Embryonic facial prominence (tissue), 1 donor: ENCODE data around the gene UFC1.
"Not testable (repeated sequence)": the region's sequence is repeated elsewhere in the genome, so short reads cannot be mapped to it uniquely, and the experiment has no call there.

Experiments
- DNase-seq: peaks from one replicate; pipeline ENCODE4 v3.0.0-alpha.2; 2016; ENCODE audit errors: extremely low spot score

Gene UFC1

GRCh38 chr1:161153682-161154337, at the start of gene UFC1:
Gene UFC1, plus strand, starts transcription at chr1:161153978. Its CDS starts 20 bp downstream, at chr1:161153998.
- peak; percentile 91 for DNase-seq

DNA sequence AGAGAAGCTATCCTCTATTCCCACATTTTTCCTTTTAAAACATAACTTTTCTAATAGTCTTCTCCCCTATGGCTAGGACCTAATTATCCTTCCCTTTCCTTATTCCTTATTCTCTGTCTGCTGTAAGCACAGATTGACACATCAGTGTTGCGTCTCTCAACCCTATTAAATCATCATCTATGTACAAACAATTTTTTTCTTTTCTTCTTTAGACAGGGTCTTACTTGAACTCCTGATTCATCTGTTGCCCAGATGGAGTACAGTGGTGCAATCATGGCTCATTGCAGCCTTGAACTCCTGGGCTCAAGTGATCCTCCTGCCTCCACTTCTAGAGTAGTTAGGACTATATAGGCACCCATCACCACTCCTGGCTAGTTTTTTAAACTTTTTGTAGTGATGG, 47.3 kb upstream of the UFC1 start:
- DNase-seq: no peak

GRCh38 chr1:161111117-161111516, 42.7 kb upstream of the UFC1 start:
- no peak for DNase-seq

GRCh38 chr1:161111527-161111926, 42.3 kb upstream of the UFC1 start:
- DNase-seq: no peak

DNA sequence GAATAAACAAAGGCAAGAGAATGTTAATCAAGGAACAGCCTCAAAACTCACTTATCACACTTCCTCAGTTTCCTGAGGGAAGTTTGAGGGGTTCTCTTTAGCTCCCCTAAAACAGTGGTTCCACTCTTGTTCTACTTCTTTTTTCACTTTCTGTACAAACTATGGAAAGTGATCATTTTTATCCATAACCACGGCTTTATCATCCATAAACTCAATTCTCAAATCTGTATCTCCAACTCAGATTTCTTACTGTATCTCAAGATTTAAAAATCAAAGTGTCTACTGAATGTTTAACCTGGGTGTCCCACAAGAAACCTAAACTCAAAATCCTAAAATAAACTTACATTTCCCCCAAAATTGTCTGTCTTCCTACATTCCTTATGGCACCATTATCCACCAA, 39.9 kb upstream of the UFC1 start:
- no peak for DNase-seq

- DNase-seq: no peak
Measured at GRCh38 chr1:161114556-161114955, 39.2 kb upstream of the UFC1 start.

- no peak for DNase-seq
Measured at GRCh38 chr1:161115132-161115711, 38.6 kb upstream of the UFC1 start.

- DNase-seq: not testable (repeated sequence)
Measured at GRCh38 chr1:161115961-161116360, 37.8 kb upstream of the UFC1 start.

- peak; percentile 71 for DNase-seq
Measured at GRCh38 chr1:161117759-161118581, 35.8 kb upstream of the UFC1 start, which contains the start of the genes NIT1 and PFDN2. Gene NIT1, plus strand, starts transcription at chr1:161118105. Its CDS starts 72 bp downstream, at chr1:161118177. Gene PFDN2, minus strand, starts transcription at chr1:161118037. Its CDS starts 11 bp downstream, at chr1:161118026.

- DNase-seq: peak; percentile 68
Measured at GRCh38 chr1:161119092-161119903, 34.5 kb upstream of the UFC1 start.

DNA sequence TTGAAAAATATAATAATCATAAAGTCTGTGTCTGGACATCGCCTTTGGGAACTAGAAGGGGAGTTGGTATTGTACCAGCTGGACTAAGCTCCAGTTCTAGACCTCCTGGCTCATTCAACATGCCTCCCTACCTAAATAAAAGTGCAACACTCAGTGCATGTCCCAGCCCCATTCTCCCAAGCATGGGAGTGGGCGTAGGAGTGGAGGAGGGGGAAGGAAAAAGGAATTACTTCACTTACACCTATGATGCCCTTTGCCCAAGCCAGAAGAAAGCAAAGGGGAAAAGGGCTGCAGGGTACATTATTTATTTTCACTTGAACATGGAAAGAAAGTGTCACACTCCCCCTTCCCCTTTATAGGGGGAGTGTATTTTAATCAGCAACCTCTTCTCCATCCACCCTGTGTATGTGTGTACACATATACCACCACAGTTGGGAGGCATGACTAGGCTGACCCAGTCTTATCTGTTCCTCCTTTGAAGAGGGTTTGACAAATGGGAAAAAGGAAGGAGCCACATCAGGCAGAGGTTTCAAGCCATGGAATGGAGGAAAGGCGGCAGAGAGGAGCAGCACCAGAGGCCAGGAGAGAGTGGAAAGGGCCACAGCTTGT, 32.6 kb upstream of the UFC1 start:
- no peak for DNase-seq

- no peak for DNase-seq
Measured at GRCh38 chr1:161121834-161122233, 31.9 kb upstream of the UFC1 start.

DNA sequence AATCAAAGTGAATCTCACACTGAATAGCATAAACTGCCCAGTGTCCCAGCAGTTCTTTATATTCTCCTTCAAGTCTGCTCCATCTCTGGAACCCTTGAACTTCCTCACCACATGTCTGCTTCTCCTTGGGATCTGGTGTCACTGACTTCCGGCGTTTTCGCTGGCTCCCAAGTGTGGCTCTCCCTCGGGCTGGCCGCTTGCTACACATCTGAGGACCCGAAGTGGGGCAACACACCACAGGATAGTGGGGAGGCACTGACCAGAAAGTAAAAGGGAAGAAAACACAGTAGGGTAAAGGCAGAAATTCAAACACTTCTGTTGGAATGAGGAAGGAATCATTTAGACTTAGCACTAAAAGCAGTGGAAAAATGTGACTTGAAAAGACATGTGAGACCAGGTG, 30.8 kb upstream of the UFC1 start:
- DNase-seq: no peak

- no peak for DNase-seq
Measured at GRCh38 chr1:161127649-161128048, 26.1 kb upstream of the UFC1 start.

DNA sequence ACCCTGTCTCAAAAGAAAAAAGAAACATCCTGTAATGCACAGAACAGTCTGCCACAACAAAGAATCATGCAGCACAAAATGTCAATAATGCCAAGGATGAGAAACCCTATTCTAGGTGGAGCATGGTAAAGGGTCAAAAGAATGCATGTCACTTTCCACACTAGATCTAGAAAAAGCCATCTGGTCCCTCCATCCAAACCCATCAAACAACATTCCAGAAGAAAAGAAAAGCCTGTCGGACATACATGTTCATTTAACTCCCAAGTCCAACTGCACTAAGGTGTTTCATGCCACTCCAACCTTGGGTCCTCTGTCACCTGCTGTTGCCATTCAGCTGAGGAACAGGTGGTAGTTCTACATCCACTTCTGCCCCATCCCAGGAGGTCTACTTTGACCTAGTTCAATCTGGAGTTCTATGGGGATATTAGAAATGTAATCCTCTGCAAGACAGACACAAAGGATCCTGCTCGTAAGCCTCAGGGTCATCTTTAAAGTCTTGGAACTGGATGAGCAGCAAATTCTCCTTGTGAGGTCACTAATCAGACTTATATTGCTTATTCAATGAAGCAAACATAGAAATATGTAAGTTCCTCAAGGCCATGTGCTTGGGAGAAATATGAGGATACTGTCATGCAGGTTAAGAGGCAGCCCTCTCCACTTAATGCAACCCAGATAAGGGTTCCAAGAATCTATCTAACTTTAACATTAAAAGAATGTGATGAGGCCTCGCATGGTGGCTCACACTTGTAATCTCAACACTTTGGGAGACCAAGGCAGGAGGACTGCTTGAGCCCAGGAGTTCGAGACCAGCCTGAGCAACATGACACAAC, 25.0 kb upstream of the UFC1 start:
- no peak for DNase-seq

DNA sequence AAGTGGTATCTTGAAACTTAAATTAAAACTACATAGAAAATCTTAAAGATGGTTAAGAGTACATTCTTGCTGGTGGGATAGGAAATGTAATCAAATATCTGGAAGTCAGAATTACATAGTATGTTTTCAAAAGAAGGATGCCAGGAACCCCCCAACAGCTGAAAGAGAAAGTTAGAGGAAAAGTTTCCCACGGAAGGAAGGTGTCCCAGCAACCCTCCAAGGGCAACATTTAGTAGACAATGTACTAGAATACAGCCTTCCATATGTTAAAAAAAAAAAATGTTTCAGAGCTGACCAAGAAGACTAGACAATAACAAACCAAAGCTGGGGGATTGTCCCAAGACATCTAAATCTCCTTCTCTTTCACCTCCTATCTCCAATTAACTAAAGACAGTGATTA, 23.5 kb upstream of the UFC1 start:
- no peak for DNase-seq

GRCh38 chr1:161131523-161132409, 22.0 kb upstream of the UFC1 start:
- peak; percentile 14 for DNase-seq

DNA sequence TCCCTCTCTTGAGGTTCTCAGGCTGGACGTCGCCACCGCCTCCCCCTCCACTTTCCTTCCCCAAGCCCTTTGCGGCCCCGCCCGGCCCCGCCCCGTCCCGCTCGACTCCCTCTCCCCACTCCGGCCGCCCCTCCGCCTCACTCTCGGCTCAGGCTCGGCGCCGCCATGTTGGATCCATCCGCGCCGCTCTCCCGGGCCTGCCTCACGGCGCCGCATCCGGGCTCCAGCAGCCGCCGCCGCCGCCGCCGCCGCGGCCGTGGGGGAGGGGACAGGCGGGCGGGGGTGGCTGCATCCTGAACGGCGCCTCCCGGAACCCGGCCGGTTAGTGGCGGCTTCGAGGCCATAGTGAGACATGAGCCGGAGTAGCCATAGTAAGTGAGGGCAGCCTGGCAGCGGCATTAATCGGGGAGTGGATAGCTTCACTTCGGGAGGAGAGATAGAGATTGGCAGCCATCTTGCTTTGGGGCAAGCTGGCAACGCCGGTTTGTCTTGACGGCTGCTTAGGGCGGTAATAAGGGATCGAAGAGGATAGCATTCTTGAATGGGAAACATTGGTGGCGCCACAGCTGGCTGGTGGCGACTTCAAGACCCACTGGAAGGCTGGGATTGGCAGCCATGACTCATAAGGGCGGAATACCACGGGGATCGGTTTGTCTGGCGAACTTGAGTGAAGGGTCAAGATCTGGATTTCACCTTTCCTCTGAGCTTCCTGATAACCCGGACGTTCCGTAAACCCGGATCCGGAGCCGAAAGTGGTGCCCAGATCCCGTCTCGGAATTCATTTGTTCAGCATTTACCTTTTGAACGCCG, 21.2 kb upstream of the UFC1 start, which contains the start of gene DEDD:
Gene DEDD (minus strand): TSS at position 258 of the 810 bp plus-strand sequence. CDS start 8,205 bp downstream, outside the sequence.
- peak; percentile 94 for DNase-seq
